ENCODE measurements around the gene NEAT1.

Gene NEAT1

DNA sequence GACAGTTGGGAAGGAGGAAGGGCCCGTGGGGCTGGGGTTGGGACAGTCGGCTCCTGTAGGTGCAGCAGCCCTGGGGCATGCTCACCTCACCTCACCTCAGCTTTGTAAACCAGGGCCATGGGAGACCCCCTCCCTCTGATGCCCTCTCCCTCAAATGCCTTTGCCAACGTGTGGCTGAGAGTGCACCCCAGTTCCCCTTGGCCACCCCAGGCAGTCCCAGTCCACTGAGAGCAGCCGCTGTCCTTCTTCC is 4.2 kb upstream of the NEAT1 start:
- 6% methylated on average over 3 of the region's 4 CpGs for WGBS (ENCODE audit: insufficient coverage)
- Histone ChIP-seq H3K36me3 (ENCODE audit: control insufficient read depth in 4 of 4, insufficient read depth in 4 of 4, low read length in 3 of 4) (peaks cover 0 to 10% (median 5%) of the 10 kb centered on the region in 4 experiments), H3K27me3 (replicated peaks in 2 of 5; ENCODE audit: control insufficient read depth in 4 of 5, insufficient read depth in 5 of 5, low read length in 4 of 5) (no peaks in the 10 kb centered on the region), H3K27ac (ENCODE audit: insufficient read depth in 1 of 2, low read depth in 1 of 2, low read length in 2 of 2, poor library complexity in 1 of 2, severe bottlenecking in 2 of 2) (peak overlapping the region; percentile 99 to 100), H3K9me3 (ENCODE audit: control extremely low read depth in 1 of 5, control insufficient read depth in 4 of 5, insufficient read depth in 2 of 5, low read depth in 1 of 5, low read length in 4 of 5) (no peaks in the 10 kb centered on the region), H3K4me3 (ENCODE audit: control insufficient read depth in 1 of 7, extremely low read depth in 1 of 7, insufficient read depth in 4 of 7, low read depth in 2 of 7, low read length in 6 of 7) (peak overlapping the region in 4 of 7 experiments; percentile 76 to 99 (median 84)), H3K4me1 (ENCODE audit: control extremely low read depth in 1 of 4, control insufficient read depth in 4 of 4, insufficient read depth in 4 of 4, low read length in 3 of 4) (peaks cover 9 to 71% (median 65%) of the 10 kb centered on the region in 4 experiments)
- DNase-seq: no peak
- ChIA-PET CTCF (interaction anchor here (1.2 to 8.8 kb wide), 9 partner anchors 7 to 90 kb away, joined by 3 to 85 read pairs (median 15); partner anchors contain the start of genes MALAT1 and SLC25A45), POLR2A (interaction anchor here (1.2 to 17.4 kb wide), 10 partner anchors 7 to 175 kb away, joined by 3 to 747 read pairs (median 34); partner anchors contain the start of genes MALAT1, NEAT1 and SLC25A45)

DNA sequence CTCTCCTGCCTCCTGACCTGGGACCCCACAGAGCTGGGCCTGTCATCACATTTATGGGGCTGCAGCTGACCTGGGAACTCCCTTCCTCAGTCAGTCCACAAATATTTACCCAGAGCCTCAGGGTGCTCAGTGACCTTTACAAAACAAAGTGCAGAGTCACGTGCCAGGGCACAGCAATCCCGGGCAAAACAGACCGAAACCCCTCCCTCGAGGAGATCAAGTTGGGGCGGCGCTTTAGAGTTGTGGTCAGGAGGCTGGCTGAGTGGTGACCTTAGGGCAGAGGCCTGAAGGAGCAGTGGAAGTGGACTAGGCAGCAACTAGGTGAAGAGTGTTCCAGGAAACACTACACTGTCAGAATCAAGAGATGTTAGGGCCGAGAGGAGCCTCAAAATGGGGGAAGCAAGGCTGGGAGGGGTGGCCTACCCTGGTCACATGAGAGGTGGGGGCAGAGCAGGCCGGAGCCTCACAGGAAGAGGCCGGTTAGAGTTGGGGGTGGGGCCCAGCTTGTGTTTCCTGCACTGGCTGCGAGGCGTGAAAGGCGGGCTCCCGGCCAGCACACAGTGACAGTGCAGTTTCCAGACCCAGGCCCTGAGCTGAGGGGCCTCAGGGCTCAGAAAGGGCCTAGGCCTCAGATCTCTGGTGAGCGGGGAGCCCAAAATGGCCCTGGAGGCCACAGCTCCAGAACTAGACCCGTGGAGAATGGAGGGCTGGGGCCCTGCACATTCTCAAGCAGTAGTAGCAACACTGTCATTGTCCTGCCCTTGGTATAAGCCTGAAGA is 3.7 kb upstream of the NEAT1 start:
- CTCF ChIA-PET: interaction anchor here (1.0 to 8.8 kb wide), 13 partner anchors 12 to 90 kb away, joined by 3 to 85 read pairs (median 5); partner anchors contain the start of genes MALAT1 and SLC25A45
- Histone ChIP-seq H3K27ac (ENCODE audit: insufficient read depth in 1 of 2, low read depth in 1 of 2, low read length in 2 of 2, poor library complexity in 1 of 2, severe bottlenecking in 2 of 2) (peak overlapping the region; percentile 99 to 100), H3K9me3 (ENCODE audit: control extremely low read depth in 1 of 5, control insufficient read depth in 4 of 5, insufficient read depth in 2 of 5, low read depth in 1 of 5, low read length in 4 of 5) (no peaks in the 10 kb centered on the region), H3K4me1 (ENCODE audit: control extremely low read depth in 1 of 4, control insufficient read depth in 4 of 4, insufficient read depth in 4 of 4, low read length in 3 of 4) (peaks cover 9 to 71% (median 65%) of the 10 kb centered on the region in 4 experiments), H3K27me3 (replicated peaks in 2 of 5; ENCODE audit: control insufficient read depth in 4 of 5, insufficient read depth in 5 of 5, low read length in 4 of 5) (no peaks in the 10 kb centered on the region), H3K4me3 (ENCODE audit: control insufficient read depth in 1 of 7, extremely low read depth in 1 of 7, insufficient read depth in 4 of 7, low read depth in 2 of 7, low read length in 6 of 7) (peak overlapping the region in 6 of 7 experiments; percentile 25 to 100 (median 82)), H3K36me3 (ENCODE audit: control insufficient read depth in 4 of 4, insufficient read depth in 4 of 4, low read length in 3 of 4) (peaks cover 0 to 11% (median 3%) of the 10 kb centered on the region in 4 experiments)
- POLR2A ChIA-PET: interaction anchor here (0.6 to 17.4 kb wide), 14 partner anchors 7 to 175 kb away, joined by 3 to 747 read pairs (median 14); partner anchors contain the start of genes MALAT1, NEAT1 and SLC25A45
- peak; percentile 98 to 99 (median 99) for DNase-seq
- 0% methylated on average over 13 of the region's 15 CpGs for WGBS (ENCODE audit: insufficient coverage)

- Histone ChIP-seq H3K27me3 (replicated peaks in 2 of 5; ENCODE audit: control insufficient read depth in 4 of 5, insufficient read depth in 5 of 5, low read length in 4 of 5) (no peaks in the 10 kb centered on the region), H3K4me3 (ENCODE audit: control insufficient read depth in 1 of 7, extremely low read depth in 1 of 7, insufficient read depth in 4 of 7, low read depth in 2 of 7, low read length in 6 of 7) (peak overlapping the region in 6 of 7 experiments; percentile 25 to 100 (median 82)), H3K27ac (ENCODE audit: insufficient read depth in 1 of 2, low read depth in 1 of 2, low read length in 2 of 2, poor library complexity in 1 of 2, severe bottlenecking in 2 of 2) (peak overlapping the region; percentile 99 to 100), H3K9me3 (ENCODE audit: control extremely low read depth in 1 of 5, control insufficient read depth in 4 of 5, insufficient read depth in 2 of 5, low read depth in 1 of 5, low read length in 4 of 5) (no peaks in the 10 kb centered on the region), H3K4me1 (ENCODE audit: control extremely low read depth in 1 of 4, control insufficient read depth in 4 of 4, insufficient read depth in 4 of 4, low read length in 3 of 4) (peaks cover 9 to 75% (median 65%) of the 10 kb centered on the region in 4 experiments), H3K36me3 (ENCODE audit: control insufficient read depth in 4 of 4, insufficient read depth in 4 of 4, low read length in 3 of 4) (peaks cover 0 to 14% (median 2%) of the 10 kb centered on the region in 4 experiments)
- POLR2A ChIA-PET: interaction anchor here (0.6 to 17.4 kb wide), 11 partner anchors 11 to 84 kb away, joined by 3 to 747 read pairs (median 11); partner anchors contain the start of genes MALAT1 and SLC25A45
- CTCF ChIA-PET: interaction anchor here (1.0 to 8.8 kb wide), 13 partner anchors 11 to 89 kb away, joined by 3 to 85 read pairs (median 4); partner anchors contain the start of genes MALAT1 and SLC25A45
- WGBS (ENCODE audit: insufficient coverage): 27% methylated on average over 3 of the region's 7 CpGs
- no peak for DNase-seq
Observed at GRCh38 chr11:65419460-65419771, 3.2 kb upstream of the NEAT1 start.

GRCh38 chr11:65419772-65420481 is 2.7 kb upstream of the NEAT1 start:
- H3K4me3 ChIP-seq (ENCODE audit: control insufficient read depth in 1 of 7, extremely low read depth in 1 of 7, insufficient read depth in 4 of 7, low read depth in 2 of 7, low read length in 6 of 7): peak overlapping the region in 6 of 7 experiments; percentile 39 to 100 (median 82)
- H3K27me3 ChIP-seq (replicated peaks in 2 of 5; ENCODE audit: control insufficient read depth in 4 of 5, insufficient read depth in 5 of 5, low read length in 4 of 5): no peaks in the 10 kb centered on the region
- peaks cover 0 to 19% (median 3%) of the 10 kb centered on the region in 4 experiments for H3K36me3 ChIP-seq (ENCODE audit: control insufficient read depth in 4 of 4, insufficient read depth in 4 of 4, low read length in 3 of 4)
- CTCF ChIA-PET: interaction anchor here (1.0 to 8.8 kb wide), 12 partner anchors 10 to 89 kb away, joined by 3 to 85 read pairs (median 5); partner anchors contain the start of genes MALAT1 and SLC25A45
- H3K9me3 ChIP-seq (ENCODE audit: control extremely low read depth in 1 of 5, control insufficient read depth in 4 of 5, insufficient read depth in 2 of 5, low read depth in 1 of 5, low read length in 4 of 5): no peaks in the 10 kb centered on the region
- 0% methylated on average over 1 of the region's 6 CpGs for WGBS (ENCODE audit: insufficient coverage)
- peak in 2 of 3 donors; percentile 67 to 79 for DNase-seq
- POLR2A ChIA-PET: interaction anchor here (0.6 to 17.4 kb wide), 10 partner anchors 10 to 84 kb away, joined by 3 to 747 read pairs (median 14); partner anchors contain the start of genes MALAT1 and SLC25A45
- H3K4me1 ChIP-seq (ENCODE audit: control extremely low read depth in 1 of 4, control insufficient read depth in 4 of 4, insufficient read depth in 4 of 4, low read length in 3 of 4): peaks cover 9 to 79% (median 65%) of the 10 kb centered on the region in 4 experiments
- peak overlapping the region; percentile 99 to 100 for H3K27ac ChIP-seq (ENCODE audit: insufficient read depth in 1 of 2, low read depth in 1 of 2, low read length in 2 of 2, poor library complexity in 1 of 2, severe bottlenecking in 2 of 2)

- ChIA-PET CTCF (interaction anchor here (1.0 to 8.8 kb wide), 9 partner anchors 10 to 88 kb away, joined by 3 to 85 read pairs (median 5); partner anchors contain the start of genes MALAT1 and SLC25A45), POLR2A (interaction anchor here (0.5 to 17.4 kb wide), 10 partner anchors 10 to 1136 kb away, joined by 3 to 747 read pairs (median 14); partner anchors contain the start of genes BAD, MALAT1 and SLC25A45)
- Histone ChIP-seq H3K9me3 (ENCODE audit: control extremely low read depth in 1 of 5, control insufficient read depth in 4 of 5, insufficient read depth in 2 of 5, low read depth in 1 of 5, low read length in 4 of 5) (no peaks in the 10 kb centered on the region), H3K27ac (ENCODE audit: insufficient read depth in 1 of 2, low read depth in 1 of 2, low read length in 2 of 2, poor library complexity in 1 of 2, severe bottlenecking in 2 of 2) (peak overlapping the region; percentile 99 to 100), H3K4me1 (ENCODE audit: control extremely low read depth in 1 of 4, control insufficient read depth in 4 of 4, insufficient read depth in 4 of 4, low read length in 3 of 4) (peaks cover 9 to 80% (median 65%) of the 10 kb centered on the region in 4 experiments), H3K4me3 (ENCODE audit: control insufficient read depth in 1 of 7, extremely low read depth in 1 of 7, insufficient read depth in 4 of 7, low read depth in 2 of 7, low read length in 6 of 7) (peak overlapping the region in 6 of 7 experiments; percentile 49 to 100 (median 82)), H3K27me3 (replicated peaks in 2 of 5; ENCODE audit: control insufficient read depth in 4 of 5, insufficient read depth in 5 of 5, low read length in 4 of 5) (no peaks in the 10 kb centered on the region), H3K36me3 (ENCODE audit: control insufficient read depth in 4 of 4, insufficient read depth in 4 of 4, low read length in 3 of 4) (peaks cover 0 to 25% (median 5%) of the 10 kb centered on the region in 4 experiments)
- no peak for DNase-seq
- no CpG with 5 or more reads among the region's 2 CpGs for WGBS (ENCODE audit: insufficient coverage)
Observed at GRCh38 chr11:65420506-65420905, 2.1 kb upstream of the NEAT1 start.

DNA sequence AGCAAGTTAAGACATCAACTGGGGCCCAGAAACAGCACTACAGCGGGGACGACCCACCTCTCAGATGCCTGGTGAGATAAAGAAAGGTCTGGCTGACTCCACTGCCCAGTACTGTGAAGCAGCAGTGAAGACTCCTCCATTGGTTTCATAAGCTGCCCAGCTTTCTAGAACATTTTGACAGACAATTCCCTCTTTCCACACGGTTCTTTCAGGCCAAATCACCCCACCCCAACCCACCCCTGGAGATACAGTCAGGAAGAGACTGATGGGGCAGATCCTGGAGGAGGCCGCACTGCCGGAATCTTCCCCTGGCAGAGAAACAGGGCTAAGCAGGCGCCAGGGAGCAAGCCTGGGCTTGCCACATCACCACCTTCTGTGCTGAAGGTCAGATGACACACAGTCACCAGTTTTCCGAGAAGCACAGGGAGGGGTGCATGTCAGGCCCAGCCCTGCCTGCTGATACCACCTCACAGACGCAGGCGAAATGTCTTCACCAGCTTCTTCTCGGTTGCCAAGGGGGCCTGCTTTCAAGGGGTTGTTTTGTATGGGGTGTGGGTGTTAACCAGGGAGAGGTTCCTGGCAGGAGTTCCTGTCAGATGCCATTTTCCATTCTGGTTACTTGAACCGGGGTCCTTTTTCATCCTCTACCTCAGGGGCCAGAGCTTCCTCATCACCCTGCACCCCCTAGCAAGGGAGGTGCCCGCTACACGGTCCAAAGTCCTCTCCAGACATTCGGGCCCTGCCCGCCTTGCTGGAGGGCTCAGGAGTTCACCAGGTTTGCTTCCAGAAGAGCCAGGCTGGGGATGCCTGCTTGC is 1.4 kb upstream of the NEAT1 start:
- H3K27me3 ChIP-seq (replicated peaks in 2 of 5; ENCODE audit: control insufficient read depth in 4 of 5, insufficient read depth in 5 of 5, low read length in 4 of 5): no peaks in the 10 kb centered on the region
- peaks cover 11 to 78% (median 59%) of the 10 kb centered on the region in 4 experiments for H3K4me1 ChIP-seq (ENCODE audit: control extremely low read depth in 1 of 4, control insufficient read depth in 4 of 4, insufficient read depth in 4 of 4, low read length in 3 of 4)
- CTCF ChIA-PET: interaction anchor here (0.6 to 8.8 kb wide), 9 partner anchors 9 to 87 kb away, joined by 3 to 85 read pairs (median 4); partner anchors contain the start of genes MALAT1 and SLC25A45
- POLR2A ChIA-PET: interaction anchor here (0.5 to 17.4 kb wide), 15 partner anchors 8 to 1856 kb away, joined by 3 to 747 read pairs (median 5); partner anchors contain the start of genes BAD, MALAT1 and SLC25A45
- peaks cover 0 to 29% (median 6%) of the 10 kb centered on the region in 4 experiments for H3K36me3 ChIP-seq (ENCODE audit: control insufficient read depth in 4 of 4, insufficient read depth in 4 of 4, low read length in 3 of 4)
- H3K9me3 ChIP-seq (ENCODE audit: control extremely low read depth in 1 of 5, control insufficient read depth in 4 of 5, insufficient read depth in 2 of 5, low read depth in 1 of 5, low read length in 4 of 5): no peaks in the 10 kb centered on the region
- peak overlapping the region; percentile 22 to 100 (median 76) for H3K4me3 ChIP-seq (ENCODE audit: control insufficient read depth in 1 of 7, extremely low read depth in 1 of 7, insufficient read depth in 4 of 7, low read depth in 2 of 7, low read length in 6 of 7)
- 7% methylated on average over 9 of the region's 15 CpGs for WGBS (ENCODE audit: insufficient coverage)
- DNase-seq: peak; percentile 88 to 96 (median 94)
- H3K27ac ChIP-seq (ENCODE audit: insufficient read depth in 1 of 2, low read depth in 1 of 2, low read length in 2 of 2, poor library complexity in 1 of 2, severe bottlenecking in 2 of 2): peak overlapping the region; percentile 99 to 100

Measured in common myeloid progenitor, CD34-positive (primary cell).